GM19238 (cell line): ENCODE data around the gene PIM3.
A peak's percentile ranks its signal among the peaks of the same experiment; 100 is the strongest.
"Not testable (repeated sequence)": the region's sequence is repeated elsewhere in the genome, so short reads cannot be mapped to it uniquely, and the experiment has no call there.

Source experiments
- DNase-seq: peaks from one replicate; pipeline ENCODE4 v3.0.0; 2011; ENCODE audit warnings: low spot score; ENCODE audit not compliant: insufficient read length

PIM3 gene

DNA sequence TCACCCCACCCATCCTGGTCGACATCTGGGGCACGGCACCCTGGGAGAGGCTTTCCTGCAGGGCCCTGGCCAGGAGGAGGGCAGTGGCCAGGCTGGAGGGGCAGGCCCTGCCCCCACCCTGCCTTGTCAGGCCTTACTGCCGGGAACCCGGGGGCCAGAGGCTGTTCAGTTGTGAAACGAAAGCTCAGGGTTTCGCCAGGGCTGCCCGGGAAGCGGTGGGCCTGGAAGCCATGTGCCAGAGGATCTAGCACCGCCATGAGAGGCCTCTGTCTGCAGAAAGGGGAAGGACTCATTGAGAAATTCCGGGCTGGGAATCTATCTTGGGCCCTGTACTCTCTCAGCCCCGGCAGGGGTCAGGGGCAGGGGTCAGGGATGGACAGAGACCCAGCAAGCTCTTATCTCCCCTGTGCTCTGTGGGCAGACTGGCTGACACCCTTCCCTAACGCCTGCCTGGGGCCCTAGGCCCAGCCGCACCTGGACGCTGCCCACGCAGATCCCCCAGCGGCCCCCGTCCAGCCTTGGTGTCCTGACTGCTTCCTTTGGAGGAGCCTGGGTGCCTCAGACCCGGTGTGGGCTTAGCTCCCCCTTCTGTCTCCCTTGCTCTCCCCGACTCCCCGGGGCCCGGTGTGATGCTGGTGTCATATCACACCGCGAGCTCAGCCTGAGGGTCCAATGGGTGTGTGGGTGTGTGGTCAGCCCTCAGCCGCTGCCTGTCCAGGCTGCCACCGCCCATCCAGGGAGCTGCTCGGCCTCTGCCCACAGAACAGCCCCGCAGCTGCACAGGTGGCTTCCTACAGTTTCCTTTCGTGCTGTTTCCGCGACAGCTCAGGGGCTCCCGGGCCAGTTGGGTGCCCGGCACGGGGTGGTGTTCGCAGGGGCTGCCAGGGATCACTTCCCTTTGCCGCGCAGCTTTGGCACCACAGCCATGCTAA, 6.5 kb downstream of the PIM3 start:
- DNase-seq: no peak

DNA sequence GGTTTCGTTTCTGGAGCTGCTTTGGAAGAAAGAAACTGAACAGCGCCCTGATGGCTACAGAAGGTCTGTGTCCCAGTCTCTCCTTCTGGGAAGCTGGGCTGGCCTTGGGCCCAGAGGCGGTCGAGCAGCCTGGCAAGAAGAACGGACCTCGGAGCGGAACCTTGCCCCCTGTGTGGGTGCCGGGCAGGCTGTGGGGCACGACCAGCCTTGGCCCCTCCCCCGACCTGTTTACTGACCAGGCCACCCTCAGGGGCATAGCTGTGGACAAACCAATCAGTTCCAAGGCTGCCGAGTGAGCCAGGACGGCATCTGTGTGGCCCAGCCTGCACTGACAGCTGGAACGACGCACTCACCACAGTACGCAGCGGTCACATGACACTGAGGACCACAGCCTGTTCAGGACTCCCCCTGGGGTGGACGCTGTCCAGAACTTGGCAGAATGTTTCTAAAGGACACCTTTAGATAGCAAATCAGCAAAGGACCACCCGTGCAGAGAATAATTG, 7.2 kb downstream of the PIM3 start:
- no peak for DNase-seq

DNA sequence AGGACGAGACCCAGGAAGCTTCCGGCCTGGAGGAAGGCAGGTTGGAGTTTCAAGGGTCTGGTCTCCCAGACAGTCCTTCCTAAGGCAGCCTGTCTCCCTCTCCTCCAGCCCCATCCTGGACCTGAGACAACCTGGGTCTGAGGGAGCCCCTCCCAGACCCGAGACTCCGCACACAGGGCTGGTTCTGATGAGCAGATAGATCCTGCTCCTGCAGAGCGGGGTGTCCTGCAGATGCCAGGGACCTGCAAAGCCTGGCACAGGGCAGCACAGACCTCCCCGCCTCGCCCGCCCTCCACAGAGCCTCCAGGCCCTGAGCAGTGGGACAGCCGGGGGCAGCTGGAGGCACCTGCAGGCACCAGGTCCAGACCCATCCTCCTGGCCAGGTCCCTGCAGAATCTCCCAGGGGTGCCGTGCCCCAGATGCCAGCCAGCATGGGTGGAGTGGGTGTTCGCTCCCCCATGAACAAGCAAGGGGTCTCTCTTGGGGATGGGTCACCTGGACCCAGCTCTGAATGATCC, 7.8 kb downstream of the PIM3 start:
- DNase-seq: no peak

DNA sequence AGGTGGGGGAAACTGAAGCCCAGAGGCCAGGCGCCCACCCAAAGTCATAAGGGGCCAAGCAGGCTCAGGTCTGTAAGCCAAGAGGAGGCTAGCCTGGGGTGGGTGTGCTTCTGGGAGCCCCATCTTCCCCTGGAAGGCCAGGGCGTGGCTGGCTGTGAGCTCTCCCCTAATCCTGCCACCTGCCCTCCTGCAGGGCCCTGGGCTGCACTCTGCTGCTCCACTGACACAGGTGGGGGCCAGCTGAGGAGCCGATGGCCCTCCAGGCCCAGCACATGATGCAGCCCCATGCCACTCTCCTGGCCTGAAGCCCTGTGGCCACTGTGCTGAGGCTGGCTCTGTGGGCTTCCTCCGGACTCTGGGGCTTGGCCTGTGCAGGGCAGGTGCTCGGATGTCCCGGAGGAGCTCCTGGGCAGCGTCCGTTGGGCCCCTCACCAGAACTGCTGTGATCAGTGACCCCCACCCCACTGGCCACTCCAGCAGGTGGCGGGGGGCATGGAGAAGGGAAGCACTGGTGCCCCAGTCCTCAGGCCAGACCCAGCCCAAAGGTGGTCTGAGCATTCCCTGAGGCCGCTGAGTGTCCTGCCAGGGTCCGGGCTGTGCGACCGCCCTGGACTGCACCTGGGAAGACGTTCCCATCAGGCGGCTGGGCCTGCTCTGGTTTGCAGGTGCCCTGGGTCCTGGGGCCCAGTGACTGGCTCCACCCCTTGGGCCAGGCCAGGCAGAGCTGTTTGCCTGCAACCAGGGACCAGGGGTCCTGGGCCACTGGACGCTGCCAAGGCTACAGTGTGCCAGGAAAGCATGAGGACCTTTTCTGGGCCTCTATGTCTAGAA, 8.5 kb downstream of the PIM3 start:
- DNase-seq: no peak

DNA sequence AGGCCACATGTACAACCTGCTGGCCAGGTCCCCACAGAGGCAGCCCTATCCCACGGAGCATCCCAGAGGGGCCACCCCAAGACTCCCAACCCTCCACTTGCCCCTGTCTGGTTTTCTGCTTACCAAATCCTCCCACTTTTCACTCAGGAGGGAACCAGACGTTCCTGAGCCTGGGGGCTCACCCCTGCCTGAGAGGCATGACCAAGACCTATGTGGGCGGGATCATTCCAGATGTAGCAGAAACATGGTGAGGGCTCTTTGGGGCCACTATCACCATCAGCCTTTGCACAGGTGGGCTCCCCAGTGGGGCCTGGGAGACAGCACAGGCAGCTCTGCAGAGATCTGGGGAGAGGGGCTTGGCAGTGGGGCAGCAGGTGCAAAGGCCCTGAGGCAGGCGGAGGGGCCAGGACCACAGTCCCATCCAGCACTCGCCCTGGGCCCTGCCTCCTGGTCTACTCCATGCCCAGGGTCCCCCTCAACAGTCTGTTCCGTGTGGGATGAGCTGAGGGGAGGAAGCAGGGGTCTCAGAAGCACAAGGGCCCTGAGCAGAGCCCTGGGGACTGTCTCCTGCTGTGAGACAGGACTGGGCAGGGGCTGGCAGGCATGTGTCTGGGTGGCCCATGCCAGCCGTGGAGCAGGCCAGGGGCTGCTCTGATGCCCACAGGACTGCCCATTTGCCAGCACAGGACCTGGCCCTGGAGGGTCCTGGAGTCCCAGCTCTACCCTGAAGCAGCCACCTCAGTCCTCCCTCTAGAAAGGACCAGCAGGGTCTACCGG, 9.4 kb downstream of the PIM3 start:
- no peak for DNase-seq

DNA sequence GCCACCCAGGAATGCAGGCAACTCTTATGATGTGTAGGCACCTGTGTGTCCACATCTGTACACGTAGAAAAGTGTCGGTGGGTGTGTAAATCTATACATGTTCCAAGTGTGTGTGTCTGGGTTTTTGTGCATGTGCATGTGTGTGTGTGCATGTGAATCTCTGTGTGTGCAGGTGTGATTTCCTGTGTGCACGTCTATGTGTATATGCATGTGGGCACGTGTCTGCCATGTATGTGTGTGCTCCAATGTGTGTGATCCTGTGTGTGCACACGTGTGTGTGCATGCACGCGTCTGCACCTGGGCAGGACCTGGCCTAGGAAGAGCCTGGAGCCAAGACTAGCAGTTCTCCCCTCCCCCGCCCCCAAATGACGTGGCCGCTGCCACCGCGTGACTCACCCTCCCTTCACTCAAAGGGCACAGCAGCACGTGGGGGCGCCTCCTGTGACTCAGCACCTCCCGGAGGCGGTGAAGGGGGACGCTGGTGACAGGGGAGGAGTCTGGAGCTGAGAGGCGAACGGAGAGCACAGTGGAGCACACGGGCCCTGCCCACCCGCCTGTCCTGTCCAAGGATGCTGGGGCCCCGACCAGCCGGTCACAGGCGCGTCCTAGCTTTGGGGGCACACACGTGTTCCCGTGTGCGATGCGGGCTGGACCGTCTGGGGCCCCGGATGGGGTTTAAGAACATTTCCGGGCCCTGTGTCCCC, 10.1 kb downstream of the PIM3 start:
- DNase-seq: peak; percentile 94

DNA sequence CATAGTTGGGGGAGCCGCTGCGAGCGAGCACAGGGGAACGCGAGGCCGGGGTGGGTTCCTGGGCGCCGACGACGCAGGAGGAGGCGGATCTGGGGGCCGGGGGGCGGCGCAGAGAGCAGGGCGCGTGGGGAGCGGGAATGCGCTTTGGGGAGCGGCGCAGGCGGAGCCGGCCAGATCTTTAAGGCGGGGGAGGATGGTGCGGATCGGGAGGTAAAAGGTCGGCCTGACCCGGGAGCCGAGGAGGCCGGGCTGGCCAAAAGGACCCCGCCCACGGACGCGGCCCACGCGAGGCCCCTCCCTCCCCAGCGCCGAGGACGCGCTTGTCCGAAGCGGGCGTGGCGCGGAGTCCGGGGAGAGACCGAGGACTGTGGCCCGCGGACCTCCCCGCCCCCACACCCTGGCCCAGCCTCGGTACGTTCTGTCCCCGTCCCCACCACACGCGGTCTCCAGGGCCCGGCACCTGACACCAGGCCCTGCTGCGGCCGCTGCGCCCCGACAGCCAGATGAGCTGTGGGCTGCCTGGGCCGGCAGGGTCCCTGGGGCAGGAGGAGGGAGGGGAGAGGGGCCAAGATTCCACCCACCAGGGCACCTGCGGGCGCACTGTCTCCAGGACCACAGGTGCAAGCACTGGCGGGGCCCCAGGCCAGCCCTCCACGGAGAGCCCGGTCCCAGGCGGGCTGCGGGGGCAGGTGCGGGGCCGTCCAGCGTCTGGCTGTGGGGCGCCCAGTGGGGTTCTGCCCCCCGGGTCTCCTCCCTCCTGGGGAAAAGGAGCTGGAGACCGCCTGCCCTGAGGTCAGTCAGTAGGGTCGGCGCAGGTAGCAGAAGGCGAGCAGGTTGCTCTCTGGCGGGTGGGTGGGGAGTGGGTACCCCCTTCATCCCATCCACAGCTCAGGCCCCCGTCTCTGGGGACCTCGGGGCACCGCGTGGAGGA, 10.9 kb downstream of the PIM3 start:
- peak; percentile 48 for DNase-seq

DNA sequence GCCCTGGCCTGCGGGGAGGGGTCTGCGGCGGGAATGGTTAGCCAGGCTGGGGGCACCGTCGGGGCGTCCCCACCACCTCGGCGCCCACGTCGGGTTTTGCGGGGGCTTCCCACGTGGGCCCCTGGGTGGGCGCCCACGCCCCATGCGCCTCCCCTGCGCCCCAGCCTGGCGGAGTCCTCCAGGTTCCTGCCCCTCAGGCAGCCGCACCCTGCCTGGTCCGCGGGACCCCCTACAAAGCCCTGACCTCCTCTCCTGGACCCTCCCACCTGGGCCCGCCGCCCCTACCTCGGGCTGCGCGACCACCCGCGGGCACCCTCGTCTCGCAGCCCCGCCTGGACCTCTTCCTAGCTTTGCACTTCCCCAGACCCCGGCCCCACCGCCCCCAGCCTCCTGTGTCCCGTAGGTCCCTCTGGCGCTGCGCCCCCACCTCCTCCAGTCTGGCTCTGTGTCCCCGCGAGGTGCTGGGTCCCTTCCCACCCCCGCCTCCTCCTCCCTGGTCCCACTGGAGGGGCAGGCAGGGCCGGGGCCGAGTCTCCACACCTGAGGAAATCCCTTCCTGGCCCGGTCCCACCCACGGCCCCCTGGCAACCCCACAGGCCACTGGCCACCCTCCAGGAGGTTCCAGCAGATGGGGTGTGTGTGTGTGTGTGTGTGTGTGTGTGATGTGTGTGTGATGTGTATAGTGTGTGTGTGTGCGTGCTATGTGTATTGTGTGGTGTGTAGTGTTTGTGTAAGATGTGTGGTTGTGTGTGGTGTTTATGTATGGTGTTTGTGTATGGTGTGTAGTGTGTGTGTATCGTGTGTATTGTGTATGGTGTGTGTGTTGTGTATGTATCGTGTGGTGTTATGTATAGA, 11.8 kb downstream of the PIM3 start:
- no peak for DNase-seq

DNA sequence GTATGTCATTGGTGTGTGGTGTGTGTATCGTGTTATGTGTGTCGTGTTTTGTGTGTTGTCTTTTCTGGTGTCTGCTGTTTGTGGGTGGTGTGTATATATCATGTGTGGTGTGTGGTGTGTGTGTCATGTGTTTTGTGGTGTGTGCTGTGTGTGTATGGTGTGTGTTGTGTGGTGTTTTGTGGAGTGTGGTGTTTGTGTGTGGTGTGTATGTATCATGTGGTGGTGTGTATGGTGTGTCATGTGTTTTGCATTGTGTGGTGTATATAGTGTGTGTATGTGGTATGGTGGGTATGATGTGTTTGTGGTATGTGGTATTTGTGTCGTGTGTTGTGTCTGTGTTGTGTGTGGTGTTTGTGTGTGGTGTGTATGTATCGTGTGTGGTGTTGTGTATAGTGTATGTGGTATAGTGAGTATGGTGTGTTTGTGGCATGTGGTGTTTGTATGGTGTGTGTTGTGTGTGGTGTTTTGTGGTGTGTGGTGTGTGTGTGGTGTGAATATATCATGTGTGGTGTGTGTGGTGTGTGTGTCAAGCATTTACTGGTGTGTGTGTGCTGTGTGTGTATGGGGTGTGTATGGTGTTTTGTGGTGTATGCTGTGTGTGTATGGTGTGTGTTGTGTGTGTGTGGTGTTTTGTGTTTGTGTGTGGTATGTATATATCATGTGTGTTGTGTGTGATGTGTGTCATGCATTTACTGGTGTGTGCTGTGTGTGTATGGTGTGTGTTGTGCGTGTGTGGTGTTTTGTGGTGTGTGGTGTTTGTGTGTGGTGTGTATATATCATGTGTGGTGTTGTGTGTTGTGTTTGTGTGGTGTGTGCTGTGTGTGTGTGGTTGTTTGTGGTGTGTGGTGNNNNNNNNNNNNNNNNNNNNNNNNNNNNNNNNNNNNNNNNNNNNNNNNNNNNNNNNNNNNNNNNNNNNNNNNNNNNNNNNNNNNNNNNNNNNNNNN, 12.7 kb downstream of the PIM3 start:
- DNase-seq: no peak

DNA sequence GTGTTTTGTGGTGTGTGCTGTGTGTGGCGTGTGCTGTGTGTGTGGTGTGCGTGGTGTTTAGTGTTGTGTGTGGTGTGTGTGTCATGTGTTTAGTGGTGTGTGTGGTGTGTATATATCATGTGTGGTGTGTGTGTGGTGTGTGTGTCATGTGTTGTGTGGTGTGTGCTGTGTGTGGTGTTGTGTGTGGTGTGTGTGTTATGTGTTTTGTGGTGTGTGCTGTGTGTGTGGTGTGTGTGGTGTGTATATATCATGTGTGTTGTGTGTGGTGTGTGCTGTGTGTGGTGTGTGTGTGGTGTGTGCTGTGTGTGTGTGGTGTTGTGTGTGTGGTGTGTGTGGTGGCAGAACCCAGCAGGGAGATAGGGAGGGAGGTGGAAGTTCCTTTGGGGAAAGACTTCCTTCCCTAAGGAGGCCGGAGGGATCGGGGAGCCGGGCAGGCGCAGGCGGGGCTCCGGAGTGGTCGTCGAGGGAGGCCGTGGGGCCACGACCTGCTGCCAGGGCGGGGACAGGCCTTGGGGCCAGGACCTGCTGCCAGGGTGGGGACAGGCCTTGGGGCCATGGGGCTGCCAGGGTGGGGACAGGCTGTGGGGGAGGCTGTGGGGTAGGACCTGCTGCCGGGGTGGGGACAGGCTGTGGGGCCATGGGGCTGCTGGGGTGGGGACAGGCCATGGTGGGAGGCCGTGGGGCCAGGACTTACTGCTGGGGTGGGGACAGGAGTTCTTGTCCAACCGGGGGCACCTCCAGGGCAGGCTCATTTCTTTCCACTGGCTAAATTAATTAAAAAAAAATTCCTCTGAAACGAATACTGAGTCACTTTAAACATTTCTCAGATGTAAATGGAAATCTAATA, 15.2 kb downstream of the PIM3 start:
- no peak for DNase-seq

DNA sequence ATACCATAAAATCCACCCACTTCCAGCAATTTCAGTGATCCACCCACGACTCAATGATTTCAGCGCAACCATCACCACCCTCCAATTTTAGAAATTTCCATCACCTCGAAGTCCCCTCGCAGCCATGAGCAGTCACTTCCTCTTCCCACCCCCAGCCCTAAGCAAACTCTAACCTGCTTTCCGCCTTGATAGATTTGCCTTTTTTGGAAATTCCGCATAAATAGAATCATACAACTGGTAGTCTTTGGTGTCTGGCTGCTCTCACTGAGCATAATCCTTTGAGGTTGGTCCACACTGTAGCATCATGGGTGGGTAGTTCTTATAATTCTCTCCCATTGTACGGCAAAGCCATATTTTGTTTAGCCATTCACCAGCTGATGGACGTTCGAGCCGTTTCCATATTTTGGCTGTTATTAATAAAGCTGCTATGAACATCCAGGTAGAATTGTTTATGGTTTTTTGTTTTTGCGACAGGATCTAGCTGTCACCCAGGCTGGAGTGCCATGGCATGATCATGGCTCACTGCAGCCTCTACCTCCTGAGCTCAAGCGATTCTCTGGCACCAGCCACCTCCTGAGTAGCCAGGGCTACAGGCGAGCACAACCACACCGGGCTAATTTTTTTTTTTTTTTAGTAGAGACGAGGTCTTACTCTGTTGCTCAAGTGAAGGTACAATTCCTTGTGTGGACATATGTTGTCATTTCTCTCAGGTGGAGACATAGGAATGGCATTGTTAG, 16.0 kb downstream of the PIM3 start:
- DNase-seq: peak; percentile 52

DNA sequence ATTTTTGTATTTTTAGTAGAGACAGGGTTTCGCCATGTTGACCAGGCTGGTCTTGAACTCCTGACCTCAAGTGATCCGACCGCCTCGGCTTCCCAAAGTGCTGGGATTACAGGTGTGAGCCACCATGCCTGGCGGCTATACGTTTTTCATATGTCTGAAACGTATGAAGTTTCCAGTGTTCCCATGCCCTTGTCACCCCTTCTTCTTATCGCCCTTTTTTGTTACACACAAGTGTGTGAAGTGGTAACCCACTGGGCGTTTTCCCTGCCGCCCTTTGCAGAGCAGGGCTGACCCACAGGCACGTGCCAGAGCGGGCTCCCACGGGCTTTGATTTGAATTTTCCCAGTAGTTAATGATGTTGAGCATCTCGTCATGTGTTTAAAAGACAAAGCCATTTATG, 17.0 kb downstream of the PIM3 start:
- no peak for DNase-seq

DNA sequence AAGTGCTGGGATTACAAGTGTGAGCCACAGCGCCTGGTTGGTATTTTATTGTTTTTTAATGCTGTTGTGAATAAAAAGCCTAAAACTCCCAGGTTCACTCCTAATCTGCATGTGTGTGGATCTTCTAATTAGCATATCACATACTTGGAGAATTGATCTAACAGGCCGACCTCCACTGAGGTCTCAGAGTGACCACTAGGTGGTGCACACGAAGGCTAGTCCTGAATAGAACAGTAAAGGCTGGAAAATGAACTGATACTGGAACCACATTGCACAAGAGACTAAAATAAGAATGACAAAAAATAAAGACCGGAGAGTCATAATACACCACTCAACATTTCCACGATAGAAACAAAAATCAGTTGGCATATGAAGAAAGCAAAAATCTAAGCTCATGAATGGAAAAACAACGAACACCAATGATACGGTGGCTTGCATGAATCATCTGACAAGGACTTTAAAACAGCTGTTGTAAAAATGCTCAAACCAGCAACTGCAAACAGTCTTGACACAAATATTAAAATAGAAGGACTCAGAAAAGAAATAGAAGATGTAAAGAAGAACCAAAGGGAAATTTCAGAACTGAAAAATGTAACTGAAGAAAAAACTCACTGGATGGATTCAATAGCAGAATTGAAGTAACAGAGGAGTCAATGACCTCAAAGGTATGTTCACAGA, 19.2 kb downstream of the PIM3 start:
- no peak for DNase-seq

DNA sequence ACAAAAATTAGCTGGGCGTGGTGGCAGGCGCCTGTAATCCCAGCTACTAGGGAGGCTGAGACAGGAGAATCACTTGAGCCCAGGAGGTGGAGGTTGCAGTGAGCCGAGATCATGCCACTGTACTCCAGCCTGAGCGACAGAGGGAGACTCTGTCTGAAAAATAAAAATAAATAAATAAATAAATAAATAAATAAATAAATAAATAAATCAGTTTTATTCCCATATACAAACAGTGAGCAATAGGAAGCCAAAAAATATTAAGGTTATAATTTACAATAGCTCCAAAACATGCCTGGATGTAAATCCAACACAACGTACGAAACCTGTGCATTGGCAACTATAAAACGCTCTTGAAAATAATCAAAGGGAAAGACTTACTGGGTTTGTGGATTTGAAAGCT, 21.2 kb downstream of the PIM3 start:
- DNase-seq: not testable (repeated sequence)
